PC-9 (cell line): ENCODE data around the gene SNX9.

ENCODE experiments used
- EZH2 ChIP-seq: fragments of 200-600 bp; sonication (generic); IDR thresholded peaks from 2 replicates; pipeline ENCODE4 v1.8.0; 2017; ENCODE audit warnings: antibody characterized with exemption, low read depth
- TF ChIP-seq, protein P1 (sequence below): fragments of 200-600 bp; sonication (generic); conservative IDR thresholded peaks from 2 replicates; pipeline ENCODE4 v1.6.1; 2017; ENCODE audit warnings: mixed run types, antibody characterized with exemption, mild to moderate bottlenecking, moderate library complexity

DNA sequence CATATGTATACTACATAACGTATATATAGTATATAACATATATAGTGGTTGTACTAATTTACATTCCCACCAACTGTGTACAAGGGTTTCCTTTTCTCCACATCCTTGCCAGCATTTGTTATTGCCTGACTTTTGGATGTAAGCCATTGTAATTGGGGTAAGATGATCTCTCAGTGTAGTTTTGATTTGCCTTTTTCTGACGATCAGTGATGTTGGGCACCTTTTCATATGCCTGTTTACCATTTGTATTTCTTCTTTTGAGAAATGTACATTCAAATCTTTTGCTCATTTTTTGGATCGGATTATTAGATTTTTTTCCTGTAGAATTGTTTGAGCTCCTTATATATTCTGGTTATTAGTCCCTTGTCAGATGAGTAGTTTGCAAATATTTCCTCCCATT lies 170.0 kb downstream of the SNX9 start:
- TF ChIP-seq, protein P1, sequence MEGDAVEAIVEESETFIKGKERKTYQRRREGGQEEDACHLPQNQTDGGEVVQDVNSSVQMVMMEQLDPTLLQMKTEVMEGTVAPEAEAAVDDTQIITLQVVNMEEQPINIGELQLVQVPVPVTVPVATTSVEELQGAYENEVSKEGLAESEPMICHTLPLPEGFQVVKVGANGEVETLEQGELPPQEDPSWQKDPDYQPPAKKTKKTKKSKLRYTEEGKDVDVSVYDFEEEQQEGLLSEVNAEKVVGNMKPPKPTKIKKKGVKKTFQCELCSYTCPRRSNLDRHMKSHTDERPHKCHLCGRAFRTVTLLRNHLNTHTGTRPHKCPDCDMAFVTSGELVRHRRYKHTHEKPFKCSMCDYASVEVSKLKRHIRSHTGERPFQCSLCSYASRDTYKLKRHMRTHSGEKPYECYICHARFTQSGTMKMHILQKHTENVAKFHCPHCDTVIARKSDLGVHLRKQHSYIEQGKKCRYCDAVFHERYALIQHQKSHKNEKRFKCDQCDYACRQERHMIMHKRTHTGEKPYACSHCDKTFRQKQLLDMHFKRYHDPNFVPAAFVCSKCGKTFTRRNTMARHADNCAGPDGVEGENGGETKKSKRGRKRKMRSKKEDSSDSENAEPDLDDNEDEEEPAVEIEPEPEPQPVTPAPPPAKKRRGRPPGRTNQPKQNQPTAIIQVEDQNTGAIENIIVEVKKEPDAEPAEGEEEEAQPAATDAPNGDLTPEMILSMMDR = no peak
- TF ChIP-seq EZH2 = no peak
